ENCODE results near the gene CDC42SE1. TPM values are rescaled to one million over a fixed set of nuclear protein-coding genes. Genes with fewer than 3 reads are reported as not detected.

The CDC42SE1 gene
- total and polyA plus RNA-seq, 9 of the 15 experiments (the other 6 are each of a cell fraction or from before 2014, with no cell fraction given), result 78.1 to 189 (median 114) TPM

- TF ChIP-seq BRF2 (IDR thresholded peaks at IDR 0.05; ENCODE audit: borderline replicate concordance, insufficient read depth, insufficient read length) (no peak), BMI1 (IDR thresholded peaks at IDR 0.05; ENCODE audit: low read length) (no peak), ID3 (CRISPR knock-in tag; IDR thresholded peaks at IDR 0.05) (no peak), ID3 (tag; IDR thresholded peaks at IDR 0.05) (no peak), XRCC5 (IDR thresholded peaks at IDR 0.05; ENCODE audit: low read depth, low read length) (no peak), CTCF (IDR thresholded peaks at IDR 0.05 in 2 of 3, conservative IDR thresholded peaks at IDR 0.05 in 1 of 3; ENCODE audit: insufficient read depth in 2 of 3, low read depth in 1 of 3, low read length in 3 of 3) (peak in 2 of 3 experiments; percentile 46 to 48; a peak in 5 of 6 replicates), GTF2A2 (tag; IDR thresholded peaks at IDR 0.05) (no peak), ZNF740 (CRISPR knock-in tag; IDR thresholded peaks at IDR 0.05) (no peak), ZNF740 (tag; IDR thresholded peaks at IDR 0.05) (no peak), REST (IDR thresholded peaks at IDR 0.05; ENCODE audit: borderline replicate concordance) (0 out of 2 replicates have a peak, but pooled peaks have one; percentile 14), REST (CRISPR knock-in tag; IDR thresholded peaks at IDR 0.05; ENCODE audit: low read depth) (no peak), POLR2G (IDR thresholded peaks at IDR 0.05; ENCODE audit: low read depth, low read length) (peak; percentile 78), ZNF696 (CRISPR knock-in tag; conservative IDR thresholded peaks at IDR 0.05) (no peak), RBM39 (optimal IDR thresholded peaks at IDR 0.05; ENCODE audit: low read depth, low read length) (no peak)
Observed at GRCh38 chr1:151047925-151048644, 11.3 kb downstream of the CDC42SE1 start (continued).

Measured in K562 (cell line).